Stimulated activated naive CD8-positive, alpha-beta T cell treated with anti-CD3 and anti-CD28 coated beads, Interleukin-15, Interleukin-2, amounts not matched to agents 100 U/mL and 50 U/mL, for 24 hours (primary cell): ENCODE measurements around the gene GTPBP2.
A peak's percentile ranks its signal among the peaks of the same experiment; 100 is the strongest.
"Not testable (repeated sequence)": the region's sequence is repeated elsewhere in the genome, so short reads cannot be mapped to it uniquely, and the experiment has no call there.

ENCODE experiments used
- ATAC-seq: fragments of 150-1000 bp; cut with Tn5 transposase; one replicate; pipeline ENCODE4 v1.10.0; 2021
- DNase-seq: peaks from one replicate; pipeline ENCODE4 v3.0.0; 2021

Gene GTPBP2

GRCh38 chr6:43662948-43663347, 33.9 kb upstream of the GTPBP2 start:
- ATAC-seq, DNase-seq: not testable (repeated sequence)

GRCh38 chr6:43658161-43658560, 29.1 kb upstream of the GTPBP2 start:
- DNase-seq: no peak
- ATAC-seq: no peak

GRCh38 chr6:43657221-43657802, 28.2 kb upstream of the GTPBP2 start:
- ATAC-seq (no peak), DNase-seq (no peak)

GRCh38 chr6:43652822-43653221, 23.8 kb upstream of the GTPBP2 start:
- not testable (repeated sequence) for DNase-seq, ATAC-seq

- DNase-seq: no peak
- ATAC-seq: no peak
These were observed 19.2 kb upstream of the GTPBP2 start for GRCh38 chr6:43648248-43648647.

- ATAC-seq (no peak), DNase-seq (no peak)
These were observed 18.5 kb upstream of the GTPBP2 start for GRCh38 chr6:43647613-43648012.

GRCh38 chr6:43645613-43645964, 16.5 kb upstream of the GTPBP2 start:
- ATAC-seq (no peak), DNase-seq (no peak)

GRCh38 chr6:43644940-43645612, 16.0 kb upstream of the GTPBP2 start, which contains the start of gene RSPH9:
TSS of gene RSPH9 (plus strand) at chr6:43645036. CDS start at chr6:43645099, 63 bp downstream.
- peak; percentile 84 for ATAC-seq
- peak; percentile 72 for DNase-seq

GRCh38 chr6:43639984-43640800, 11.1 kb upstream of the GTPBP2 start:
- DNase-seq (no peak), ATAC-seq (no peak)

GRCh38 chr6:43636308-43636659, 7.2 kb upstream of the GTPBP2 start:
- DNase-seq (no peak), ATAC-seq (no peak)

- ATAC-seq: peak; percentile 87
- peak; percentile 92 for DNase-seq
These were observed 6.6 kb upstream of the GTPBP2 start, which contains the start of gene MAD2L1BP for GRCh38 chr6:43635387-43636307. TSS of gene MAD2L1BP (plus strand) at chr6:43635840. CDS start at chr6:43635876, 36 bp downstream.

GRCh38 chr6:43634702-43635303, 5.7 kb upstream of the GTPBP2 start:
- ATAC-seq (no peak), DNase-seq (no peak)

GRCh38 chr6:43633002-43633401, 3.9 kb upstream of the GTPBP2 start:
- not testable (repeated sequence) for DNase-seq, ATAC-seq

- no peak for DNase-seq
- no peak for ATAC-seq
These were observed 2.0 kb upstream of the GTPBP2 start for GRCh38 chr6:43630980-43631619.

GRCh38 chr6:43629505-43630300, 639 bp upstream of the GTPBP2 start:
- ATAC-seq (peak; percentile 79), DNase-seq (peak; percentile 93)

GRCh38 chr6:43628393-43629103, 516 bp downstream of the GTPBP2 start:
- ATAC-seq: peak; percentile 30
- DNase-seq: peak; percentile 65

GRCh38 chr6:43627008-43627825, 1.8 kb downstream of the GTPBP2 start:
- no peak for DNase-seq
- no peak for ATAC-seq

GRCh38 chr6:43625393-43625992, 3.6 kb downstream of the GTPBP2 start:
- ATAC-seq (no peak), DNase-seq (no peak)
